Vagina (tissue), 2 donors: ENCODE data around the gene LRRC8C. TPM values are rescaled to one million over a fixed set of nuclear protein-coding genes. Genes with fewer than 3 reads are reported as not detected.

Experiments used
- DNase-seq, 2 donors: peaks; one replicate each; pipeline ENCODE4 v3.0.0-alpha.2; 2017; ENCODE audit errors: extremely low spot score in 2 of 2
- H3K27ac ChIP-seq: fragments of 200-600 bp; sonication (generic); one replicate; pipeline ENCODE4 v1.5.1; 2019
- H3K27me3 ChIP-seq: fragments of 200-600 bp; sonication (generic); one replicate; pipeline ENCODE4 v1.5.1; 2019
- H3K36me3 ChIP-seq, 2 donors: fragments of 200-600 bp; sonication (generic); one replicate each; pipeline ENCODE4 v1.5.1; 2017 to 2019
- H3K4me1 ChIP-seq: fragments of 200-600 bp; sonication (generic); one replicate; pipeline ENCODE4 v1.5.1; 2019
- H3K4me3 ChIP-seq, 2 donors: fragments of 200-600 bp; sonication (generic); 1 replicate in 1 of 2; 2 replicates in 1 of 2; pipeline ENCODE4 v1.5.1; 2016 to 2019
- H3K9me3 ChIP-seq: fragments of 200-600 bp; sonication (generic); one replicate; pipeline ENCODE4 v1.5.1; 2019
- CTCF ChIP-seq, 3 experiments: fragments of 450-650 bp in 2 of 3; fragments of 200-600 bp in 1 of 3; sonication (generic) in 1 of 3; IDR thresholded peaks; one replicate each; pipeline ENCODE4 v1.5.1; 2017 to 2019; ENCODE audit warnings: antibody characterized with exemption in 3 of 3, mild to moderate bottlenecking in 2 of 3, moderate library complexity in 2 of 3
- POLR2A ChIP-seq, 2 donors: fragments of 450-650 bp; IDR thresholded peaks; one replicate each; pipeline ENCODE4 v1.6.1; 2017; ENCODE audit warnings: antibody characterized with exemption in 2 of 2, mild to moderate bottlenecking in 2 of 2, moderate library complexity in 2 of 2
- POLR2AphosphoS5 ChIP-seq, 2 donors: sonication (generic); formaldehyde crosslinking; IDR thresholded peaks; one replicate each; pipeline ENCODE4 v1.9.0; 2017; ENCODE audit warnings: antibody characterized with exemption in 2 of 2, mild to moderate bottlenecking in 2 of 2, low read depth in 1 of 2; ENCODE audit not compliant: insufficient read depth in 1 of 2
- intact Hi-C: fragments of 100-400 bp; cut with DNase I; formaldehyde crosslinking; loops from one replicate; pipeline ENCODE4 v1.15.1; 2023
- total RNA-seq: library from RNA; depleted of rRNA; stranded (reverse); fragments of >200 nt; gene quantifications from one replicate; pipeline ENCODE4 v1.2.3, GENCODE V29; 2016

Gene LRRC8C
- total RNA-seq, 1 donor from 2014 or later, result 5.4 TPM

- Histone ChIP-seq H3K9me3 (no peaks in the 10 kb centered on the region), H3K27me3 (no peaks in the 10 kb centered on the region), H3K27ac (no peak overlapping the region), H3K36me3 (no peaks in the 10 kb centered on the region), H3K4me1 (no peaks in the 10 kb centered on the region), H3K4me3 (no peak overlapping the region)
- intact Hi-C loops, result no loop called here
- no peak for DNase-seq
- TF ChIP-seq POLR2A (IDR thresholded peaks at IDR 0.05) (no peak), CTCF (IDR thresholded peaks at IDR 0.05) (no peak), POLR2AphosphoS5 (IDR thresholded peaks at IDR 0.05; ENCODE audit: insufficient read depth in 1 of 2, low read depth in 1 of 2) (no peak)
These were observed 104.2 kb downstream of the LRRC8C start for GRCh38 chr1:89736937-89737733.

- Histone ChIP-seq H3K27me3 (no peaks in the 10 kb centered on the region), H3K4me1 (no peaks in the 10 kb centered on the region), H3K36me3 (no peaks in the 10 kb centered on the region), H3K27ac (no peak overlapping the region), H3K4me3 (no peak overlapping the region), H3K9me3 (no peaks in the 10 kb centered on the region)
- TF ChIP-seq CTCF (IDR thresholded peaks at IDR 0.05) (no peak), POLR2A (IDR thresholded peaks at IDR 0.05) (no peak), POLR2AphosphoS5 (IDR thresholded peaks at IDR 0.05; ENCODE audit: insufficient read depth in 1 of 2, low read depth in 1 of 2) (no peak)
- intact Hi-C loops, result no loop called here
- no peak for DNase-seq
These were observed 105.1 kb downstream of the LRRC8C start for GRCh38 chr1:89737985-89738510.

- Histone ChIP-seq H3K4me1 (no peaks in the 10 kb centered on the region), H3K36me3 (no peaks in the 10 kb centered on the region), H3K4me3 (no peak overlapping the region), H3K27ac (no peak overlapping the region), H3K27me3 (no peaks in the 10 kb centered on the region), H3K9me3 (no peaks in the 10 kb centered on the region)
- DNase-seq, result no peak
- no peak for TF ChIP-seq CTCF (IDR thresholded peaks at IDR 0.05)
- no peak for TF ChIP-seq POLR2AphosphoS5 (IDR thresholded peaks at IDR 0.05; ENCODE audit: insufficient read depth in 1 of 2, low read depth in 1 of 2)
- TF ChIP-seq POLR2A (IDR thresholded peaks at IDR 0.05), result no peak
- intact Hi-C loops, result no loop called here
These were observed 106.3 kb downstream of the LRRC8C start for GRCh38 chr1:89739013-89739843.

GRCh38 chr1:89739844-89740216, 106.9 kb downstream of the LRRC8C start:
- no peak for DNase-seq
- H3K4me1 ChIP-seq, result no peaks in the 10 kb centered on the region
- intact Hi-C loops, result no loop called here
- no peaks in the 10 kb centered on the region for H3K27me3 ChIP-seq
- no peaks in the 10 kb centered on the region for H3K36me3 ChIP-seq
- H3K27ac ChIP-seq, result no peak overlapping the region
- no peaks in the 10 kb centered on the region for H3K9me3 ChIP-seq
- no peak for TF ChIP-seq CTCF (IDR thresholded peaks at IDR 0.05)
- TF ChIP-seq POLR2AphosphoS5 (IDR thresholded peaks at IDR 0.05; ENCODE audit: insufficient read depth in 1 of 2, low read depth in 1 of 2), result no peak
- no peak for TF ChIP-seq POLR2A (IDR thresholded peaks at IDR 0.05)
- H3K4me3 ChIP-seq, result no peak overlapping the region
